Activated naive CD4-positive, alpha-beta T cell (primary cell): ENCODE results near the gene CCDC117.

ENCODE experiments used
- DNase-seq, 4 experiments: peaks; one replicate each; lab custom pipeline; 2025; lab: John Stamatoyannopoulos, UW

CCDC117 gene

GRCh38 chr22:28769394-28770085 lies 3.0 kb upstream of the CCDC117 start:
- no peak for DNase-seq

GRCh38 chr22:28771195-28771791 lies 1.2 kb upstream of the CCDC117 start:
- DNase-seq: no peak

GRCh38 chr22:28773461-28773867 lies 969 bp downstream of the CCDC117 start:
- DNase-seq: no peak

- no peak for DNase-seq
Measured at GRCh38 chr22:28774378-28774777, 1.9 kb downstream of the CCDC117 start.

GRCh38 chr22:28779833-28780232 lies 7.3 kb downstream of the CCDC117 start:
- DNase-seq: no peak

- DNase-seq: no peak
Measured at GRCh38 chr22:28780296-28780695, 7.8 kb downstream of the CCDC117 start.

GRCh38 chr22:28783786-28784671 lies 11.5 kb downstream of the CCDC117 start:
- no peak for DNase-seq

GRCh38 chr22:28788601-28789000 lies 16.1 kb downstream of the CCDC117 start:
- DNase-seq: no peak

GRCh38 chr22:28791124-28791523 lies 18.6 kb downstream of the CCDC117 start:
- no peak for DNase-seq

- DNase-seq: no peak
Measured at GRCh38 chr22:28791841-28792490, 19.5 kb downstream of the CCDC117 start.

- DNase-seq: no peak
Measured at GRCh38 chr22:28792491-28793383, 20.2 kb downstream of the CCDC117 start.

GRCh38 chr22:28793976-28794584 lies 21.6 kb downstream of the CCDC117 start:
- no peak for DNase-seq

GRCh38 chr22:28795071-28795693 lies 22.7 kb downstream of the CCDC117 start:
- DNase-seq: no peak

- no peak for DNase-seq
Measured at GRCh38 chr22:28795932-28796856, 23.7 kb downstream of the CCDC117 start.

GRCh38 chr22:28798810-28799605 lies 26.5 kb downstream of the CCDC117 start:
- no peak for DNase-seq

GRCh38 chr22:28799606-28800307 lies 27.3 kb downstream of the CCDC117 start:
- peak in 2 of 4 experiments; percentile 25 to 42 for DNase-seq

GRCh38 chr22:28800308-28801041 lies 28.0 kb downstream of the CCDC117 start, which contains the start of gene XBP1:
XBP1 (minus strand) TSS chr22:28800569.
- DNase-seq: peak; percentile 74 to 82 (median 79)
